IMR-90 (cell line): Measurements from ENCODE around the gene GIPR. TPM values are rescaled to one million over a fixed set of nuclear protein-coding genes. Genes with fewer than 3 reads are reported as not detected.

ENCODE experiments used
- ATAC-seq: fragments of 200-7000 bp; cut with Tn5 transposase; 2 replicates; pipeline ENCODE4 v1.9.1; 2020; ENCODE audit warnings: low read depth, mild to moderate bottlenecking, moderate library complexity
- BruUV-seq: library from RNA; stranded (reverse); fragments of 400-500 nt; replicated peaks from 2 replicates; lab custom pipeline; 2021; lab: Mats Ljungman, UMichigan
- CTCF ChIA-PET: fragments of 300-600 bp; formaldehyde crosslinking; extraction: SDS; loops from one replicate; lab custom pipeline; 2021; ENCODE audit warnings: antibody characterized with exemption; lab: Yijun Ruan, JAX
- POLR2A ChIA-PET: fragments of 300-600 bp; sonication (Branson Sonifier 250); formaldehyde crosslinking; loops from one replicate; lab custom pipeline; 2022; ENCODE audit warnings: antibody characterized with exemption; ENCODE audit not compliant: unreplicated experiment; lab: Charles Lee
- DNase-seq: peaks from one replicate; pipeline ENCODE4 v3.0.0; 2013
- H2AFZ ChIP-seq: replicated peaks from 2 replicates; pipeline ENCODE3; 2013; ENCODE audit warnings: low read length, mild to moderate bottlenecking; ENCODE audit not compliant: poor library complexity
- H2AK5ac ChIP-seq: 2 replicates; pipeline ENCODE4 v1.6.1; 2013; ENCODE audit warnings: low read depth, low read length, inconsistent platforms
- H2AK9ac ChIP-seq: replicated peaks from 2 replicates; pipeline ENCODE3; 2013; ENCODE audit warnings: mild to moderate bottlenecking, low read depth, low read length, moderate library complexity; ENCODE audit not compliant: poor library complexity
- H2BK120ac ChIP-seq: 2 replicates; pipeline ENCODE4 v1.6.1; 2013; ENCODE audit warnings: low read depth, low read length, inconsistent platforms
- H2BK15ac ChIP-seq: 3 replicates; pipeline ENCODE4 v1.6.1; 2013; ENCODE audit warnings: low read depth, low read length, inconsistent platforms
- H2BK20ac ChIP-seq: 2 replicates; pipeline ENCODE4 v1.6.1; 2013; ENCODE audit warnings: low read depth, mild to moderate bottlenecking, inconsistent platforms, low read length, moderate library complexity
- H2BK5ac ChIP-seq: 2 replicates; pipeline ENCODE4 v1.6.1; 2013; ENCODE audit warnings: mild to moderate bottlenecking, low read depth, low read length, inconsistent platforms; ENCODE audit not compliant: poor library complexity, severe bottlenecking
- H3K14ac ChIP-seq: replicated peaks from 2 replicates; pipeline ENCODE4 v1.6.1; 2013; ENCODE audit warnings: low read depth, low read length, inconsistent platforms
- H3K18ac ChIP-seq: 2 replicates; pipeline ENCODE4 v1.6.1; 2013; ENCODE audit warnings: low read depth, low read length, control low read depth
- H3K23ac ChIP-seq: 2 replicates; pipeline ENCODE4 v1.6.1; 2013; ENCODE audit warnings: low read depth, low read length, inconsistent platforms
- H3K27ac ChIP-seq: 2 replicates; pipeline ENCODE4 v1.5.1; 2013; ENCODE audit warnings: mild to moderate bottlenecking, control low read depth, low read length; ENCODE audit not compliant: insufficient read depth
- H3K27me3 ChIP-seq: 2 replicates; pipeline ENCODE4 v1.6.1; 2013; ENCODE audit warnings: low read length; ENCODE audit not compliant: control insufficient read depth, insufficient read depth
- H3K36me3 ChIP-seq: 2 replicates; pipeline ENCODE4 v1.6.1; 2013; ENCODE audit warnings: low read length, mixed read lengths; ENCODE audit not compliant: control insufficient read depth, insufficient read depth
- H3K4ac ChIP-seq: 2 replicates; pipeline ENCODE4 v1.6.1; 2013; ENCODE audit warnings: low read depth, low read length, inconsistent platforms
- H3K4me1 ChIP-seq: 2 replicates; pipeline ENCODE4 v1.6.1; 2013; ENCODE audit warnings: low read length, mixed read lengths; ENCODE audit not compliant: control insufficient read depth, insufficient read depth
- H3K4me2 ChIP-seq: 2 replicates; pipeline ENCODE4 v1.6.1; 2013; ENCODE audit warnings: low read depth, mild to moderate bottlenecking, control low read depth, low read length, moderate library complexity
- H3K4me3 ChIP-seq: 2 replicates; pipeline ENCODE4 v1.5.1; 2013; ENCODE audit warnings: low read depth, mild to moderate bottlenecking, control low read depth, low read length, moderate library complexity; ENCODE audit not compliant: insufficient read depth
- H3K56ac ChIP-seq: 2 replicates; pipeline ENCODE4 v1.6.1; 2013; ENCODE audit warnings: low read length, inconsistent platforms; ENCODE audit not compliant: insufficient read depth; ENCODE audit errors: extremely low read depth
- H3K79me1 ChIP-seq, 2 experiments: 2 replicates each; pipeline ENCODE4 v1.6.1; 2013; ENCODE audit warnings: low read length in 2 of 2, inconsistent platforms in 1 of 2, low read depth in 1 of 2
- H3K9ac ChIP-seq: 2 replicates; pipeline ENCODE4 v1.6.1; 2013; ENCODE audit warnings: low read depth, low read length, control low read depth
- H3K9me1 ChIP-seq: 2 replicates; pipeline ENCODE4 v1.6.1; 2013; ENCODE audit warnings: low read length, inconsistent platforms; ENCODE audit not compliant: insufficient read depth
- H3K9me3 ChIP-seq: 2 replicates; pipeline ENCODE4 v1.6.1; 2013; ENCODE audit warnings: low read length; ENCODE audit not compliant: control insufficient read depth, insufficient read depth
- H4K20me1 ChIP-seq: 2 replicates; pipeline ENCODE4 v1.6.1; 2013; ENCODE audit warnings: low read length, inconsistent platforms; ENCODE audit not compliant: insufficient read depth
- H4K5ac ChIP-seq: 2 replicates; pipeline ENCODE4 v1.6.1; 2013; ENCODE audit warnings: mild to moderate bottlenecking, low read depth, low read length, control low read depth
- H4K8ac ChIP-seq, 2 experiments: 2 replicates each; pipeline ENCODE4 v1.6.1; 2013; ENCODE audit warnings: low read depth in 2 of 2, low read length in 2 of 2, control low read depth in 1 of 2, inconsistent platforms in 1 of 2
- H4K91ac ChIP-seq: 2 replicates; pipeline ENCODE4 v1.6.1; 2013; ENCODE audit warnings: low read depth, low read length, inconsistent platforms; ENCODE audit not compliant: insufficient read depth
- NFE2L2 ChIP-seq: fragments of 150-350 bp; IDR thresholded peaks from 2 replicates; pipeline ENCODE4 v1.6.1; 2016; ENCODE audit warnings: low read depth, mild to moderate bottlenecking, low read length
- RCOR1 ChIP-seq: IDR thresholded peaks from 2 replicates; pipeline ENCODE4 v1.6.1; 2012; ENCODE audit warnings: mild to moderate bottlenecking, low read length, improper control_type of control experiment; ENCODE audit not compliant: insufficient replicate concordance
- WGBS, 2 experiments: methylation state at CpG; one replicate each; pipeline versions ENCODE4 v1.1.5 to v1.1.7; 2013; ENCODE audit warnings: missing lambda C conversion rate in 2 of 2; ENCODE audit not compliant: insufficient read length in 1 of 2; ENCODE audit errors: extremely low coverage in 2 of 2; 5-methylcytosine and 5-hydroxymethylcytosine counted together
- dilution Hi-C: fragments of 300-500 bp; cut with HindIII; formaldehyde crosslinking; loops from one replicate; pipeline ENCODE4 v1.14.3; 2018; ENCODE audit warnings: low sequenced_read_pairs; ENCODE audit not compliant: unreplicated experiment
- in situ Hi-C: fragments of 300-500 bp; cut with MboI; formaldehyde crosslinking; loops from 3 replicates; pipeline ENCODE4 v1.14.3; 2019; ENCODE audit warnings: low sequenced_read_pairs, inconsistent platforms, mixed read lengths
- intact Hi-C: fragments of 100-400 bp; cut with micrococcal nuclease; formaldehyde crosslinking; loops from 2 replicates; pipeline ENCODE4 v1.10.0; 2022
- polyA plus RNA-seq, 3 experiments: library from polyadenylated mRNA; depleted of rRNA; stranded (reverse); fragments of >200 nt; gene quantifications; 2 replicates each; pipeline ENCODE4 v1.2.3, GENCODE V29; 2012; ENCODE audit warnings: low replicate concordance in 1 of 3
- total RNA-seq: library from RNA; depleted of rRNA; stranded (reverse); fragments of >200 nt; gene quantifications from 2 replicates; pipeline ENCODE4 v1.2.3, GENCODE V29; 2012
- TF ChIP-seq, protein P1 (sequence below): fragments of 150-350 bp; IDR thresholded peaks from 2 replicates; pipeline ENCODE4 v1.6.1; 2017; ENCODE audit warnings: mild to moderate bottlenecking, antibody characterized with exemption, low read length, low read depth
- TF ChIP-seq, protein P2 (sequence below): conservative IDR thresholded peaks from 2 replicates; pipeline ENCODE4 v1.5.1; 2012; ENCODE audit warnings: mild to moderate bottlenecking, low read depth, low read length, improper control_type of control experiment

GIPR gene
- total and polyA plus RNA-seq, 2 of the 4 experiments (the other 2 are of a cell fraction), result 0.18 to 1.2 TPM

DNA sequence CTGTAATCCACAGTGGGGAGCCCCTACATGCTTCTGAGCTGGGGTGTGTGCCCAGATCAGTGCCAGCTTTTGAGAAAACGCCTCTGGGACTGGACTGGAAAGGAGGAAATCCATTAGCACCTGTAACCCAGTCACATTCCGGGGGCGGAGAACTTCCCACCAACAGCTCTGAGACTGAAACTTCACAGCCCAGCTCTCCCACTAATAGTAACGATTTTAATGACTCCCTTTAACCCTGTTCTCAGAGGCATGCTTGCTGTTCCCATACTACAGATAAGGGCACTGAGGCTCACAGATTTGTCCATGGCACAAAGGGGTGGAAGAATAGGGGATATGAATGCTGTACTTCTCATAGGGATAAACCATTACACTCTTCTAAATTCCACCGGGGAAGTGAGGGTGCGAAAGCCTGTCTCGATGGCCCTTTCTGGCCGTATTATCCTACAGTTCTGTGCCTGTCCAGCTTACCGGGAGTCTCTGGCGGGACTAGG is 61.8 kb downstream of the GIPR start:
- Histone ChIP-seq H3K9ac (peak overlapping the region; percentile 92), H4K8ac (peak overlapping the region; percentile 17 to 82; a peak in 1 of 4 replicates), H4K5ac (peak overlapping the region; percentile 35), H2BK5ac (peak overlapping the region; percentile 26), H2BK120ac (no peak overlapping the region), H2AFZ (peak overlapping the region; percentile 86), H3K18ac (no peak overlapping the region), H3K56ac (peak overlapping the region; percentile 61), H3K27me3 (no peaks in the 10 kb centered on the region), H3K9me1 (peaks cover 3% of the 10 kb centered on the region), H3K14ac (peak overlapping the region; percentile 66), H3K4me2 (peak overlapping the region; percentile 90), H3K79me1 (peaks cover 31 to 54% of the 10 kb centered on the region in 2 experiments), H2AK5ac (peak overlapping the region; percentile 96), H4K20me1 (peaks cover 2% of the 10 kb centered on the region; the same call in 1 of the 2 replicates), H3K23ac (peak overlapping the region; percentile 86), H3K4me1 (peaks cover 3% of the 10 kb centered on the region; the same call in 1 of the 2 replicates), H3K4me3 (peak overlapping the region; percentile 89), H4K91ac (0 out of 2 replicates have a peak overlapping the region, but pooled peaks have one; percentile 37), H2BK15ac (peak overlapping the region; percentile 11; the same call in 1 of the 3 replicates), H3K9me3 (no peaks in the 10 kb centered on the region), H3K4ac (peak overlapping the region; percentile 55), H2AK9ac (peak overlapping the region; percentile 95), H2BK20ac (no peak overlapping the region), H3K27ac (peak overlapping the region; percentile 50), H3K36me3 (peaks cover 1% of the 10 kb centered on the region; the same call in 1 of the 2 replicates)
- ChIA-PET CTCF (no interaction called here), POLR2A (no interaction called here)
- no TSS peak for BruUV-seq
- WGBS, 2 experiments, result 7% methylated on average over 7 of the region's 10 CpGs; no CpG with 5 or more reads in 1 of the 2 experiments
- in situ Hi-C loops, result no loop called here
- ATAC-seq, result no peak; the same call in 1 of the 2 replicates
- dilution Hi-C loops, result no loop called here
- TF ChIP-seq, protein P1, sequence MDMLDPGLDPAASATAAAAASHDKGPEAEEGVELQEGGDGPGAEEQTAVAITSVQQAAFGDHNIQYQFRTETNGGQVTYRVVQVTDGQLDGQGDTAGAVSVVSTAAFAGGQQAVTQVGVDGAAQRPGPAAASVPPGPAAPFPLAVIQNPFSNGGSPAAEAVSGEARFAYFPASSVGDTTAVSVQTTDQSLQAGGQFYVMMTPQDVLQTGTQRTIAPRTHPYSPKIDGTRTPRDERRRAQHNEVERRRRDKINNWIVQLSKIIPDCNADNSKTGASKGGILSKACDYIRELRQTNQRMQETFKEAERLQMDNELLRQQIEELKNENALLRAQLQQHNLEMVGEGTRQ, result no peak
- peak; percentile 38 for TF ChIP-seq RCOR1
- no peak for TF ChIP-seq NFE2L2
- TF ChIP-seq, protein P2, sequence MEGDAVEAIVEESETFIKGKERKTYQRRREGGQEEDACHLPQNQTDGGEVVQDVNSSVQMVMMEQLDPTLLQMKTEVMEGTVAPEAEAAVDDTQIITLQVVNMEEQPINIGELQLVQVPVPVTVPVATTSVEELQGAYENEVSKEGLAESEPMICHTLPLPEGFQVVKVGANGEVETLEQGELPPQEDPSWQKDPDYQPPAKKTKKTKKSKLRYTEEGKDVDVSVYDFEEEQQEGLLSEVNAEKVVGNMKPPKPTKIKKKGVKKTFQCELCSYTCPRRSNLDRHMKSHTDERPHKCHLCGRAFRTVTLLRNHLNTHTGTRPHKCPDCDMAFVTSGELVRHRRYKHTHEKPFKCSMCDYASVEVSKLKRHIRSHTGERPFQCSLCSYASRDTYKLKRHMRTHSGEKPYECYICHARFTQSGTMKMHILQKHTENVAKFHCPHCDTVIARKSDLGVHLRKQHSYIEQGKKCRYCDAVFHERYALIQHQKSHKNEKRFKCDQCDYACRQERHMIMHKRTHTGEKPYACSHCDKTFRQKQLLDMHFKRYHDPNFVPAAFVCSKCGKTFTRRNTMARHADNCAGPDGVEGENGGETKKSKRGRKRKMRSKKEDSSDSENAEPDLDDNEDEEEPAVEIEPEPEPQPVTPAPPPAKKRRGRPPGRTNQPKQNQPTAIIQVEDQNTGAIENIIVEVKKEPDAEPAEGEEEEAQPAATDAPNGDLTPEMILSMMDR, result no peak
- intact Hi-C loops, result loop anchor here (2.0 kb wide), 1 partner anchor 37 kb away; no protein-coding TSS in a partner anchor
- DNase-seq, result no peak
